Measurements from ENCODE around the gene SMPD4.
"Not testable (repeated sequence)": the region's sequence is repeated elsewhere in the genome, so short reads cannot be mapped to it uniquely, and the experiment has no call there.

GRCh38 chr2:130140516-130140915 is 40.9 kb downstream of the SMPD4 start:
- TF ChIP-seq CTCF (conservative IDR thresholded peaks at IDR 0.05 in 1 of 2, IDR thresholded peaks at IDR 0.05 in 1 of 2; ENCODE audit: low read depth in 1 of 2, low read length in 2 of 2); EZH2 (IDR thresholded peaks at IDR 0.05; ENCODE audit: low read length, missing control alignments): not testable (repeated sequence)
